Measurements from ENCODE around the gene PTMS. TPM values are rescaled to one million over a fixed set of nuclear protein-coding genes. Genes with fewer than 3 reads are reported as not detected.

PTMS gene, protein sequence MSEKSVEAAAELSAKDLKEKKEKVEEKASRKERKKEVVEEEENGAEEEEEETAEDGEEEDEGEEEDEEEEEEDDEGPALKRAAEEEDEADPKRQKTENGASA
- polyA plus RNA-seq (2012; ENCODE audit: insufficient read depth, insufficient read length, low read depth), result 888 TPM

GRCh38 chr12:6765634-6766581 lies at the start of gene PTMS:
Gene PTMS (plus strand): TSS chr12:6766363. CDS start chr12:6766706, 343 bp downstream.
- peaks cover 15% of the 10 kb centered on the region for H3K36me3 ChIP-seq
- no peaks in the 10 kb centered on the region for H3K27me3 ChIP-seq
- no peaks in the 10 kb centered on the region for H3K9me3 ChIP-seq
- H3K4me1 ChIP-seq, result peaks cover 41% of the 10 kb centered on the region
- DNase-seq, result peak; percentile 89
- TF ChIP-seq CTCF (IDR thresholded peaks at IDR 0.05; ENCODE audit: low read depth, low read length), result no peak
- peak within 1 kb of the TSS; percentile 84 for H3K4me3 ChIP-seq (ENCODE audit: low read depth, low read length)

- H3K27me3 ChIP-seq, result no peaks in the 10 kb centered on the region
- TF ChIP-seq CTCF (IDR thresholded peaks at IDR 0.05; ENCODE audit: low read depth, low read length), result no peak
- no peak overlapping the region for H3K4me3 ChIP-seq (ENCODE audit: low read depth, low read length)
- H3K36me3 ChIP-seq, result no peaks in the 10 kb centered on the region
- no peaks in the 10 kb centered on the region for H3K9me3 ChIP-seq
- H3K4me1 ChIP-seq, result no peaks in the 10 kb centered on the region
- DNase-seq, result no peak
Observed at GRCh38 chr12:6716874-6717437, 49.2 kb upstream of the PTMS start.

- Histone ChIP-seq H3K9me3 (no peaks in the 10 kb centered on the region), H3K36me3 (peaks cover 6% of the 10 kb centered on the region; the same call in 1 of the 2 replicates), H3K27me3 (no peaks in the 10 kb centered on the region), H3K4me1 (no peaks in the 10 kb centered on the region), H3K4me3 (ENCODE audit: low read depth, low read length) (peak overlapping the region; percentile 88)
- TF ChIP-seq CTCF (IDR thresholded peaks at IDR 0.05; ENCODE audit: low read depth, low read length), result no peak
- DNase-seq, result no peak
Observed at GRCh38 chr12:6722863-6723262, 43.3 kb upstream of the PTMS start.

DNA sequence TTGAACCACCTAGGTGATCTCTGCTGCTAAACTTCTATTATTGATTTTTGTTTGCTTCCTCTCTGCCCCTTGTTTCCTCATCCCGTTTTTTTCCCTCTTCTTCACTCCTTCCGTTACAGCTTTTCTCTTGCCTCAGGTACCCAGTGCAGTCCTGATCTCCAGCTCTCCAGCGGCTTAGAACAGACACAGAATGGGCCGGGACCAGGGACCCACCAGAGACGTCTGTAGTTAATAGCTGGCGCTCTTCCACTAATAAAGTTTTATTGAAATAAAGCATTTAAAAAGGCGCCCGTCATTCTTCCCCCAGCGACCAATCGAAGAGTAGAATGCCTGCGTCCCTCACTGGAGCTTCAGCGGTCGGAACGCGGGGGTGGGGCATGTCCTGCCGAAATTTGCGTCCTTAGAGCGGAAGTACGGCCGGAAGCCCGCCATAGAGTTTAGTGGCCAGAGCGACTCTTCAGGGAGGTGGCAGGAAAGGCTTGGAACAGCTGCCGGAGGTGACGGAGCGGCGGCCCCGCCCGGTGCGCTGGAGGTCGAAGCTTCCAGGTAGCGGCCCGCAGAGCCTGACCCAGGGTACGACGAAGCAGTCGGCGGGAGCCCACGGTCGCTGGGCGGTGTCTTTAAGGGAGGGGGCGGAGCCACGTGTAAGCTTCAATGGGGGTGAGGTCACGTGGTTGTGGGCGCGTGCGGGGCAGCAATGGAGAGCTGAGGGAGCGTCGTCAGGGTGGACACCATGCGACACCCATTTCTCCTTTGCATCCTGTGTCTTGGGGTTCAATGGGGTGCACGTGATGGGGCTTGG lies 42.4 kb upstream of the PTMS start, which contains the start of gene COPS7A:
COPS7A (plus strand) TSS at position 440 of the 802 bp plus-strand sequence. CDS start 611 bp downstream, outside the sequence.
- DNase-seq, result peak; percentile 98
- H3K4me1 ChIP-seq, result no peaks in the 10 kb centered on the region
- peaks cover 11% of the 10 kb centered on the region; the same call in 1 of the 2 replicates for H3K36me3 ChIP-seq
- H3K9me3 ChIP-seq, result no peaks in the 10 kb centered on the region
- no peak for TF ChIP-seq CTCF (IDR thresholded peaks at IDR 0.05; ENCODE audit: low read depth, low read length)
- H3K4me3 ChIP-seq (ENCODE audit: low read depth, low read length), result peak within 1 kb of the TSS; percentile 88
- no peaks in the 10 kb centered on the region for H3K27me3 ChIP-seq

DNA sequence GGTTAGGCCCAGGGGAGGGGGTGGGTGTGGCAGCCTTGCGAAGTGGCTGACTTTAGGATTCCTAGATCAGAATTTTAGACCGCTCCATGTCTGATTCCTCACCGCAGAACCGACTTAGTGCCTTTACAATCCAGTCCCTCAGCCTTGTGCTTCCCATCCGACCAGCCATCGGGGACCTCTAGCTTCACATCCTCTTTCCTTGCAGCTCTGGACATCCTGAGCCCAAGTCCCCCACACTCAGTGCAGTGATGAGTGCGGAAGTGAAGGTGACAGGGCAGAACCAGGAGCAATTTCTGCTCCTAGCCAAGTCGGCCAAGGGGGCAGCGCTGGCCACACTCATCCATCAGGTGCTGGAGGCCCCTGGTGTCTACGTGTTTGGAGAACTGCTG lies 41.8 kb upstream of the PTMS start:
- H3K4me1 ChIP-seq, result no peaks in the 10 kb centered on the region
- peak overlapping the region; percentile 88 for H3K4me3 ChIP-seq (ENCODE audit: low read depth, low read length)
- peaks cover 11% of the 10 kb centered on the region; the same call in 1 of the 2 replicates for H3K36me3 ChIP-seq
- no peak for TF ChIP-seq CTCF (IDR thresholded peaks at IDR 0.05; ENCODE audit: low read depth, low read length)
- H3K27me3 ChIP-seq, result no peaks in the 10 kb centered on the region
- DNase-seq, result peak; percentile 18
- H3K9me3 ChIP-seq, result no peaks in the 10 kb centered on the region
